Measurements from ENCODE around the gene UBA5. TPM values are rescaled to one million over a fixed set of nuclear protein-coding genes. Genes with fewer than 3 reads are reported as not detected.
A peak's percentile ranks its signal among the peaks of the same experiment; 100 is the strongest.

The UBA5 gene
- total RNA-seq, 2 experiments from 2014 or later = 35.4 to 39.2 TPM

- POLR2A ChIA-PET = interaction anchor here (1.1 to 3.4 kb wide), 6 partner anchors 62 to 1829 kb away, joined by 3 to 17 read pairs (median 4); partner anchors contain the start of genes ANAPC13, ATP2C1, CDV3 and CEP63
- peak; percentile 77 for ATAC-seq (ENCODE audit: poor library complexity)
Observed at GRCh38 chr3:132722165-132723023, 62.3 kb downstream of the UBA5 start, which contains the start of gene NPHP3. TSS of gene NPHP3 (minus strand) at chr3:132722409. CDS start at chr3:132722355, 54 bp downstream.

DNA sequence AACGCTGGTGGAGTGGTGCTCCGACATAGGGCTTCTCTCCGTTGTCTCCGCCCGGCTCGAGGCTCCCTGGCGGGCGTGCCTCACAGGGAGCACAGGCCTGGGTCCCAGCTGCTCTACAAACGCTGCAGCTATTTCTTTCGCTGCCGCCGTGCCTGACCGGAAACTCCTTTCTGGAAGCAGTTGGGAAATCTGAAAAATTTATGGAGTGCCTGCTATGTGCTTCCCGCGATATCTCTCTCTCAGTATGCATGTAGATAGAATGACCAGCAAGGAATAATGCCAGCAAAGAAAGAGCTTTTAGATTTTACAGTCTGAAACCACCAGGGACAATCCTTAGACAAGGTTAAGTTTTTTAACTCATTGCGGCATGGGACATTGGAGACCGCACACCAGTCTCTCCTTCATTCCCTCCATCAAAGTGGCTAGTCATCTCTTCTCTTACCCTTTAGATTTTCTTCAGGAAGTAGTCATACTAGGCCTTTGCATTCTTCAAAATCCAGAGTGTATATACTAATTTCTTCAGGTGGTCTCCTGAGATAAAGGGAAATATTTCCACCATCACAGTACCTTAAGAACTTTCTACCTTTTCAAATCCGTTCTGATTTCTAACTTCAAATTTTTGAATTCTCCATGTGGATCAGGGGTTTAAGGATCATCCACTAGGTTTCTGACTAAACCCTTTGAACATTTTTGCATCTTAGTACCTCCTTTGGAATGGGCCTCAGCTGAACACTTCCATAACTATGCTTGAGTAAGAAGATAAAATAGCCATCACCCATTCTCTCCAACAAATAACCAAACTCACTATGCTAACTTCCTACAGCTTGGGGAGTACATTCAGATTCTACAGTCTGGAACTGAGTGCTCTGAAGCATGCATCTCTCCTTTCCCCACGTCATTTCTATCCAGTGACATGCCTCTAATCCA is 63.2 kb downstream of the UBA5 start:
- Histone ChIP-seq H3K36me3 (ENCODE audit: insufficient read depth, low read length) (peaks cover 7% of the 10 kb centered on the region), H3K4me1 (ENCODE audit: insufficient read depth, low read length) (peaks cover 25% of the 10 kb centered on the region), H3K27ac (ENCODE audit: low read depth in 1 of 2, low read length in 2 of 2) (peak overlapping the region in 1 of 2 donors; percentile 3), H3K27me3 (ENCODE audit: control insufficient read depth in 1 of 2, insufficient read depth in 2 of 2, low read length in 2 of 2) (no peaks in the 10 kb centered on the region), H3K4me3 (ENCODE audit: low read length) (peak overlapping the region; percentile 58), H3K9me3 (ENCODE audit: control insufficient read depth in 1 of 2, insufficient read depth in 1 of 2, low read length in 2 of 2) (no peaks in the 10 kb centered on the region)
- Mint-ChIP-seq H3K27me3 (peaks cover 4% of the 10 kb centered on the region), H3K9me3 (no peaks in the 10 kb centered on the region), H3K36me3 (ENCODE audit: low read depth) (peaks cover 28% of the 10 kb centered on the region), H3K4me1 (ENCODE audit: low read depth) (peaks cover 46% of the 10 kb centered on the region), H3K4me3 (peak overlapping the region; percentile 96), H3K27ac (peak overlapping the region; percentile 93)
- ChIA-PET CTCF (no interaction called here), POLR2A (interaction anchor here (0.6 to 3.4 kb wide), 5 partner anchors 32 to 1762 kb away, joined by 3 to 17 read pairs (median 4); partner anchors contain the start of genes ANAPC13, CDV3 and CEP63)
- TF ChIP-seq, protein P1, sequence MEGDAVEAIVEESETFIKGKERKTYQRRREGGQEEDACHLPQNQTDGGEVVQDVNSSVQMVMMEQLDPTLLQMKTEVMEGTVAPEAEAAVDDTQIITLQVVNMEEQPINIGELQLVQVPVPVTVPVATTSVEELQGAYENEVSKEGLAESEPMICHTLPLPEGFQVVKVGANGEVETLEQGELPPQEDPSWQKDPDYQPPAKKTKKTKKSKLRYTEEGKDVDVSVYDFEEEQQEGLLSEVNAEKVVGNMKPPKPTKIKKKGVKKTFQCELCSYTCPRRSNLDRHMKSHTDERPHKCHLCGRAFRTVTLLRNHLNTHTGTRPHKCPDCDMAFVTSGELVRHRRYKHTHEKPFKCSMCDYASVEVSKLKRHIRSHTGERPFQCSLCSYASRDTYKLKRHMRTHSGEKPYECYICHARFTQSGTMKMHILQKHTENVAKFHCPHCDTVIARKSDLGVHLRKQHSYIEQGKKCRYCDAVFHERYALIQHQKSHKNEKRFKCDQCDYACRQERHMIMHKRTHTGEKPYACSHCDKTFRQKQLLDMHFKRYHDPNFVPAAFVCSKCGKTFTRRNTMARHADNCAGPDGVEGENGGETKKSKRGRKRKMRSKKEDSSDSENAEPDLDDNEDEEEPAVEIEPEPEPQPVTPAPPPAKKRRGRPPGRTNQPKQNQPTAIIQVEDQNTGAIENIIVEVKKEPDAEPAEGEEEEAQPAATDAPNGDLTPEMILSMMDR (IDR thresholded peaks at IDR 0.05) = no peak
- intact Hi-C loops (cut with DNase I, micrococcal nuclease) = loop anchor here (2.0 to 10.0 kb wide), 10 partner anchors 306 to 1976 kb away; partner anchors contain the start of genes ANAPC13 (in 2 of the 2), CEP63 (in 2 of the 2), TOPBP1 (in 2 of the 2) and ATP2C1 (in 1 of the 2)
- ATAC-seq (ENCODE audit: poor library complexity) = no peak
- no peak for DNase-seq

More at GRCh38 chr3:132722165-132723023, 62.3 kb downstream of the UBA5 start, which contains the start of gene NPHP3:
- CTCF ChIA-PET = interaction anchor here (0.5 kb wide), 1 partner anchor 1975 kb away, joined by 3 read pairs; no protein-coding TSS in a partner anchor
- H3K9me3 Mint-ChIP-seq = no peaks in the 10 kb centered on the region
- H3K27ac Mint-ChIP-seq = peak within 1 kb of the TSS; percentile 93
- Histone ChIP-seq H3K9me3 (ENCODE audit: control insufficient read depth in 1 of 2, insufficient read depth in 1 of 2, low read length in 2 of 2) (no peaks in the 10 kb centered on the region), H3K4me3 (ENCODE audit: low read length) (peak within 1 kb of the TSS; percentile 89), H3K4me1 (ENCODE audit: insufficient read depth, low read length) (peaks cover 25% of the 10 kb centered on the region), H3K27ac (ENCODE audit: low read depth in 1 of 2, low read length in 2 of 2) (peak within 1 kb of the TSS; percentile 43 to 46), H3K27me3 (ENCODE audit: control insufficient read depth in 1 of 2, insufficient read depth in 2 of 2, low read length in 2 of 2) (no peaks in the 10 kb centered on the region), H3K36me3 (ENCODE audit: insufficient read depth, low read length) (peaks cover 12% of the 10 kb centered on the region)
- H3K27me3 Mint-ChIP-seq = no peaks in the 10 kb centered on the region
- TF ChIP-seq, protein P1 (IDR thresholded peaks at IDR 0.05) = no peak
- H3K4me3 Mint-ChIP-seq = peak within 1 kb of the TSS; percentile 96
- intact Hi-C loops (cut with DNase I, micrococcal nuclease) = loop anchor here (2.0 to 10.0 kb wide), 10 partner anchors 306 to 1975 kb away; partner anchors contain the start of genes ANAPC13 (in 2 of the 2), CEP63 (in 2 of the 2), TOPBP1 (in 2 of the 2) and ATP2C1 (in 1 of the 2)
- H3K36me3 Mint-ChIP-seq (ENCODE audit: low read depth) = peaks cover 37% of the 10 kb centered on the region
- peaks cover 50% of the 10 kb centered on the region for H3K4me1 Mint-ChIP-seq (ENCODE audit: low read depth)
- DNase-seq = peak; percentile 90 to 100 (median 98)
